Type B pancreatic cell (in vitro differentiated cells): ENCODE data around the gene TAP1. TPM values are rescaled to one million over a fixed set of nuclear protein-coding genes. Genes with fewer than 3 reads are reported as not detected.

Experiments used
- DNase-seq: peaks from one replicate; pipeline ENCODE4 v3.0.0; 2021; ENCODE audit warnings: mixed read lengths; ENCODE audit not compliant: unreplicated experiment; ENCODE audit errors: extremely low spot score
- H3K27ac Mint-ChIP-seq: 2 replicates; pipeline ENCODE4 v1.8.0; 2021; ENCODE audit warnings: mild to moderate bottlenecking, mixed read lengths
- H3K27me3 Mint-ChIP-seq: 2 replicates; pipeline ENCODE4 v1.8.0; 2021; ENCODE audit warnings: mixed read lengths
- H3K36me3 Mint-ChIP-seq: 2 replicates; pipeline ENCODE4 v1.8.0; 2021; ENCODE audit warnings: mixed read lengths
- H3K4me1 Mint-ChIP-seq: one replicate; pipeline ENCODE4 v1.8.0; 2021; ENCODE audit warnings: mixed read lengths; ENCODE audit not compliant: unreplicated experiment
- H3K4me3 Mint-ChIP-seq: 2 replicates; pipeline ENCODE4 v1.8.0; 2021; ENCODE audit warnings: mild to moderate bottlenecking, mixed read lengths
- H3K9me3 Mint-ChIP-seq: 2 replicates; pipeline ENCODE4 v1.8.0; 2021; ENCODE audit warnings: mixed read lengths
- CTCF ChIP-seq: fragments of 200-600 bp; sonication (generic); conservative IDR thresholded peaks from 2 replicates; pipeline ENCODE4 v1.5.0; 2021; ENCODE audit warnings: antibody characterized with exemption, mild to moderate bottlenecking
- total RNA-seq: library from RNA; stranded (reverse); gene quantifications from 2 replicates; pipeline ENCODE4 v1.2.1, GENCODE V29; 2021; ENCODE audit warnings: low replicate concordance

TAP1 gene
- total RNA-seq, 1 donor from 2014 or later: 16.7 TPM

GRCh38 chr6:32852018-32852843, 1.3 kb downstream of the TAP1 start:
- H3K27me3 Mint-ChIP-seq: peaks cover 91% of the 10 kb centered on the region
- H3K36me3 Mint-ChIP-seq: peaks cover 10% of the 10 kb centered on the region
- DNase-seq: no peak
- TF ChIP-seq CTCF: no peak
- H3K27ac Mint-ChIP-seq: peak overlapping the region; percentile 63
- H3K9me3 Mint-ChIP-seq: no peaks in the 10 kb centered on the region
- H3K4me1 Mint-ChIP-seq: no peaks in the 10 kb centered on the region
- peak overlapping the region; percentile 98 for H3K4me3 Mint-ChIP-seq

GRCh38 chr6:32851025-32851424, 2.5 kb downstream of the TAP1 start:
- H3K36me3 Mint-ChIP-seq: peaks cover 10% of the 10 kb centered on the region
- no peak overlapping the region for H3K4me3 Mint-ChIP-seq
- H3K27ac Mint-ChIP-seq: no peak overlapping the region
- H3K4me1 Mint-ChIP-seq: no peaks in the 10 kb centered on the region
- no peak for TF ChIP-seq CTCF
- DNase-seq: no peak
- H3K27me3 Mint-ChIP-seq: peaks cover 87% of the 10 kb centered on the region
- H3K9me3 Mint-ChIP-seq: no peaks in the 10 kb centered on the region

- H3K4me3 Mint-ChIP-seq: no peak overlapping the region
- H3K36me3 Mint-ChIP-seq: peaks cover 10% of the 10 kb centered on the region
- DNase-seq: no peak
- peaks cover 87% of the 10 kb centered on the region for H3K27me3 Mint-ChIP-seq
- no peaks in the 10 kb centered on the region for H3K9me3 Mint-ChIP-seq
- H3K27ac Mint-ChIP-seq: no peak overlapping the region
- no peak for TF ChIP-seq CTCF
- peaks cover 4% of the 10 kb centered on the region for H3K4me1 Mint-ChIP-seq
Measured at GRCh38 chr6:32849126-32849525, 4.4 kb downstream of the TAP1 start.

- Mint-ChIP-seq H3K27me3 (peaks cover 92% of the 10 kb centered on the region), H3K4me1 (peaks cover 8% of the 10 kb centered on the region), H3K4me3 (no peak overlapping the region), H3K36me3 (peaks cover 10% of the 10 kb centered on the region), H3K9me3 (no peaks in the 10 kb centered on the region), H3K27ac (no peak overlapping the region)
- no peak for TF ChIP-seq CTCF
- DNase-seq: no peak
Measured at GRCh38 chr6:32847795-32848194, 5.7 kb downstream of the TAP1 start.

GRCh38 chr6:32847004-32847403, 6.5 kb downstream of the TAP1 start:
- DNase-seq: no peak
- Mint-ChIP-seq H3K9me3 (no peaks in the 10 kb centered on the region), H3K27me3 (peaks cover 92% of the 10 kb centered on the region), H3K36me3 (peaks cover 10% of the 10 kb centered on the region), H3K4me3 (no peak overlapping the region), H3K27ac (no peak overlapping the region), H3K4me1 (peaks cover 8% of the 10 kb centered on the region)
- no peak for TF ChIP-seq CTCF
